ENCODE measurements around the gene KRR1.

Gene KRR1

DNA sequence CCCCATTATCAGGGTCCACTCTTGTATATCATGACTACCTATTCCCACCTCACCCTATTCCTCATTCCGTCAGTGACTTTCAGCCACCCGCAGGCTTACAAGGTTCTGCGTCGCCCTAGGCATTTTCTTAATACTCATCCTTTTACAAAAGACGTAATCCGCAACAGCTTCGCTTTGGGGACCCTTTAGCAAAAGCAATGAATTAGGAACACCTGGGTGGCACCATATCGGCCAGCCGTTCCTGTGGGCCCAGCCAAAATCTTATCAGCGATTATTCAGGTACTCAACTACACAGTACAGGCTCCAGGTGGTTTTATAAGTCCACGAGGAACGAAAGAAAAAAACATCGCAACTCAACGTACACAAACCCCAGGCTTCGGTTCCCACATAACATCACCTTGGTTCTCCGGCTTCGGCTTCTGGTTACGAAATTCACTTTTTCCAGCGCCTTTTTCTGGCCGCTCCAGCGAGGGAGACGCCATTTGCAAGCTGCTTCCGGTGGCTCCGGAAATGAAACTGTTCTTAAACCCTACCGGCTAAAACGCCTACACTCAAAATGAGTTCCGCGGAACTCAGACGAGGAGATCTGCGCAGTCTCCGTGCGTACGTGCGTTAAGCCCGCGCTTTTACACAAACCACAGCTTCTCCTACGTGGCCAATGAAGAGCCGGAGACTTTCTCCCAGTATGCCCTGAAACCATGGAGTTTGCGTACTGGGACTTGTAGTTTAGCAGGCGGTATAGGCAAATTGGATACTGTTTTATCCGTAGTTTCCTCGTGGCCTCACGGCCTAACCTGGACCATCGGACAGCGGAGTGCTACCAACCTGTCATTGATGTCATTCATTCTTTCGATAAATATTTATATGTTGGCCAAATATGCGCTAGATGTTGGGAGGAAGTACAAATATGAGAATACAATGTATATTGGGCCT is at the start of gene KRR1:
Gene KRR1 (minus strand): TSS at position 494 of the 933 bp plus-strand sequence. CDS start 12 bp downstream, at position 482.
- DNase-seq (ENCODE audit: extremely low spot score): peak; percentile 76
- TF ChIP-seq, protein P1, sequence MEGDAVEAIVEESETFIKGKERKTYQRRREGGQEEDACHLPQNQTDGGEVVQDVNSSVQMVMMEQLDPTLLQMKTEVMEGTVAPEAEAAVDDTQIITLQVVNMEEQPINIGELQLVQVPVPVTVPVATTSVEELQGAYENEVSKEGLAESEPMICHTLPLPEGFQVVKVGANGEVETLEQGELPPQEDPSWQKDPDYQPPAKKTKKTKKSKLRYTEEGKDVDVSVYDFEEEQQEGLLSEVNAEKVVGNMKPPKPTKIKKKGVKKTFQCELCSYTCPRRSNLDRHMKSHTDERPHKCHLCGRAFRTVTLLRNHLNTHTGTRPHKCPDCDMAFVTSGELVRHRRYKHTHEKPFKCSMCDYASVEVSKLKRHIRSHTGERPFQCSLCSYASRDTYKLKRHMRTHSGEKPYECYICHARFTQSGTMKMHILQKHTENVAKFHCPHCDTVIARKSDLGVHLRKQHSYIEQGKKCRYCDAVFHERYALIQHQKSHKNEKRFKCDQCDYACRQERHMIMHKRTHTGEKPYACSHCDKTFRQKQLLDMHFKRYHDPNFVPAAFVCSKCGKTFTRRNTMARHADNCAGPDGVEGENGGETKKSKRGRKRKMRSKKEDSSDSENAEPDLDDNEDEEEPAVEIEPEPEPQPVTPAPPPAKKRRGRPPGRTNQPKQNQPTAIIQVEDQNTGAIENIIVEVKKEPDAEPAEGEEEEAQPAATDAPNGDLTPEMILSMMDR (IDR thresholded peaks at IDR 0.05; ENCODE audit: control extremely low read depth, extremely low read depth, low read depth, missing control alignments): no peak
- ChIA-PET POLR2A (no interaction called here), CTCF (interaction anchor here (0.9 to 2.2 kb wide), 10 partner anchors 9 to 535 kb away, joined by 3 to 10 read pairs (median 6); partner anchors contain the start of genes GLIPR1L1, GLIPR1L2 and PHLDA1)

DNA sequence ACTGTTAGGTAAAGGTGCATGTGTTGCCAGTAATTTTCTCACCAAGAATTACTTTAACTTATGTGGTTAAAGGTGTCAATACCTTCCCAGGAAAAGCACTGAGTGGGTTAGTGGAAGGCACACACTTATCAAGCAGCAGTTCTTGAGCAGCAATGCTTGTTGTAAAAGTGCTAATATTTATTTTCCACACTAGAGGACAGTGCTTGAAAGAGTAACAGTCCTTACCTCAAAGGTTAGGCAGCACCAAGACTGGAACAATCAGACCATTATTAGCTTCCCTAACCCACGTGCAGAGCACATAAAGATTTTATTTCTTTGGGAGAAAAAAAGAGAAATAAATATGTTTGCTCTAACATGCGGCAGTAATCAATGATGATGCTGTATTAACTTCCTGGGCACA is 48.8 kb upstream of the KRR1 start:
- TF ChIP-seq, protein P1 (IDR thresholded peaks at IDR 0.05; ENCODE audit: control extremely low read depth, extremely low read depth, low read depth, missing control alignments): peak; percentile 39
- peak; percentile 21 for DNase-seq (ENCODE audit: extremely low spot score)
- ChIA-PET CTCF (interaction anchor here (1.0 to 2.1 kb wide), 5 partner anchors 10 to 480 kb away, joined by 3 to 7 read pairs (median 3); no protein-coding TSS in a partner anchor), POLR2A (no interaction called here)

DNA sequence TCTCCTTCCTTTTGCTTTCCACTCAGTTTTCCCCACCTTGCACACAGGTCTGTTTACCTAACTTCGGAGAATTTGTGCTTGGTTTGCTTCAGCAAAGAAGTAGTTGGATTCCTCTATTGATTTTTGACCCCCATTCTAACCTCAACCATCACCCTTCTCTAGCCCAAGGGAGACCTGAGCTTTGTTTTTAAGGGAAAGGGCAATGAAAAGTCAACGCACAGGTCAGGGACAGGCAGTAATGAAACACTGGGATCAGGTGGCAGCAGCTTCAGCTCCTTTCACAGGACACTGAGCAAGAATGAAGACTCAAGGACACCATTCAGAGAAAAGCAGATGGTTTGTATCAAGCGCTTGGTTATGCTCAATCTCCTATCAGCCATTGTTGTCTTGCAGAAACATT is 46.9 kb upstream of the KRR1 start:
- ChIA-PET CTCF (interaction anchor here (2.1 kb wide), 1 partner anchor 479 kb away, joined by 7 read pairs; no protein-coding TSS in a partner anchor), POLR2A (no interaction called here)
- TF ChIP-seq, protein P1 (IDR thresholded peaks at IDR 0.05; ENCODE audit: control extremely low read depth, extremely low read depth, low read depth, missing control alignments): no peak
- DNase-seq (ENCODE audit: extremely low spot score): no peak

DNA sequence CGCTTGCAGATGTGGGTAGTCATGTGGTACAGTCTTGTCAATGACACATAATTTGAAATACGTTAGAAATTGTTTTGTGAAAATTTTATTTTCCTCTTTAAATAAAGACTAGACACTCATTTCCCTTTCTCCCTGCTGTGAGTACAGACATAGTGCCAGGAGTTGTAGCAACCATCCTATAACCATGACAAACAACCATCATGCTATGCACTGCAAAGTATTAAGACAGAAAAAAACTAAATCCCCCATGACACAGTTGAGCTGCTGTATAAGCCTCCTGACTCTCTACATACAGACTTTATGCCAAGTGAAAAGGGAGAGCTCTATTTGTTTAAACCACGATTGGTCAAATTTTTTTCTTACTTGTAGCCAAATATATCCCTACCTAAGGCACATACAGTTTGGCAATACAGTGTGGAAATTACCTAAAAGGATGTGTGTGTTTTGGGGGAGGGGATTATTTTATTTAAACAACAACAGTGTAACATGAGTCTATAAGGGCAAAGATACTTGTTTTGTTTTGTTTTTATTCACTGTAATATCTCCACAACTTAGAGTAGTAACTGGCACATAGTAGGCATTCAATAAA is 45.0 kb upstream of the KRR1 start:
- TF ChIP-seq, protein P1 (IDR thresholded peaks at IDR 0.05; ENCODE audit: control extremely low read depth, extremely low read depth, low read depth, missing control alignments): no peak
- CTCF ChIA-PET: interaction anchor here (1.0 to 1.6 kb wide), 3 partner anchors 12 to 28 kb away, joined by 3 to 5 read pairs (median 4); no protein-coding TSS in a partner anchor
- no peak for DNase-seq (ENCODE audit: extremely low spot score)
- POLR2A ChIA-PET: no interaction called here

GRCh38 chr12:75554556-75554880 is 43.1 kb upstream of the KRR1 start:
- no peak for DNase-seq (ENCODE audit: extremely low spot score)
- TF ChIP-seq, protein P1 (IDR thresholded peaks at IDR 0.05; ENCODE audit: control extremely low read depth, extremely low read depth, low read depth, missing control alignments): no peak
- ChIA-PET CTCF (interaction anchor here (0.7 to 2.4 kb wide), 6 partner anchors 9 to 483 kb away, joined by 3 to 8 read pairs (median 4); partner anchors contain the start of gene PHLDA1), POLR2A (no interaction called here)

DNA sequence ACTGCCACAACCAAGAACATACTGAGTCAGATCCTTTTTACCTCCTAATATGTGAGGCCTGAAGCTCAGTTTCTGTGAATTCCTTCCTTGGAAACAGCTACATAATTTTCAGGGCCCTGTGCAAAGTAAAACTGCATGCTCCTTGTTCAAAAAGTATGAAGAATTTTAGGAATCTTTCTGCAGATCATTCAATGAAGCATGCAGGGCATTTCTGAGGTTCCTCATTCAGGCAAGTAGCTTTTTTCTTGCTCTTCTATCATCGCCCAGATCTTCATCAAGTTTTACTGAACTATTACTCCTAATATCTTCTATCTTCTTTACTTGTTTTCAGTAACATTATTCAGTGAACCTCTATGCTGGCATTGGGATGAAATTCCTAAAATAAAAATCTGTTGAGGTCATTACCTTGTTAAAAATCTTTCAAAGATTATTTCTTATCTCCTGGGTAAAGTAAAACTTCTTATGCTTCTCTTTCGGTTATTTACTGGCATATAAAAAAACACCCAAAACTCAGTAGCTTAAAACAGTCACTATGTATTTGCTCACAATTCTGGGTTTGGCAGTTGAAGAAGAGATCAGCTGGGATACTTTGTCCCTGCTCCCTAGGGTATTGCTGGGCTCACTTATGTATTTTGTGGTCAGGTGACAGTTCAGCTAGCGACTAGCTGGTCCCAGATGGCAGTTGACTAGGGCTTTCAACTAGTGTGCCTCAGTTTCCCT is 42.6 kb upstream of the KRR1 start:
- TF ChIP-seq, protein P1 (IDR thresholded peaks at IDR 0.05; ENCODE audit: control extremely low read depth, extremely low read depth, low read depth, missing control alignments): no peak
- DNase-seq (ENCODE audit: extremely low spot score): no peak
- POLR2A ChIA-PET: interaction anchor here (0.5 kb wide), 1 partner anchor 1075 kb away, joined by 3 read pairs; no protein-coding TSS in a partner anchor
- CTCF ChIA-PET: interaction anchor here (0.7 to 2.4 kb wide), 9 partner anchors 8 to 483 kb away, joined by 3 to 8 read pairs (median 4); partner anchors contain the start of gene PHLDA1
